Fibroblast of skin of left biceps (primary cell): ENCODE data around the gene DNAJC15.
"Not testable (repeated sequence)": the region's sequence is repeated elsewhere in the genome, so short reads cannot be mapped to it uniquely, and the experiment has no call there.

Experiments
- DNase-seq, 2 experiments: peaks; one replicate each; pipeline ENCODE4 v3.0.0-alpha.2; 2013; ENCODE audit warnings: low read depth in 2 of 2

DNAJC15 gene

DNA sequence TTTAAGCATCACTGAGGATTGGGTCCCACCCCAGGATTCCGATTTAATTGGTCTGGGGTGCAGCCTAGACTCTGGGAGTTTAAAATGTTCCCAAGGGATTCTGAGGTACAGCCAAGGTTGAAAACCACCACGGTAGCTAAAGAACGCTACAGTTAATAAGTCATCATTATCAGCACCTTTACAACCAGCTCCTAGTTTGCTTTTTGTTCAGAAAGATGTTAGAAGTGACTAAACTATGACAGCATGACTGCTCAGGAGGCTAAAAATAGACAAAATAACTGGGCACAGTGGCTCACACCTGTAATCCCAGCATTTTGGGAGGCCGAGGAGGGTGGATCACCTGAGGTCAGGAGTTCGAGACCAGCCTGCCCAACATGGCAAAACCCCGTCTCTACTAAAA, 19.7 kb upstream of the DNAJC15 start:
- DNase-seq: no peak

DNA sequence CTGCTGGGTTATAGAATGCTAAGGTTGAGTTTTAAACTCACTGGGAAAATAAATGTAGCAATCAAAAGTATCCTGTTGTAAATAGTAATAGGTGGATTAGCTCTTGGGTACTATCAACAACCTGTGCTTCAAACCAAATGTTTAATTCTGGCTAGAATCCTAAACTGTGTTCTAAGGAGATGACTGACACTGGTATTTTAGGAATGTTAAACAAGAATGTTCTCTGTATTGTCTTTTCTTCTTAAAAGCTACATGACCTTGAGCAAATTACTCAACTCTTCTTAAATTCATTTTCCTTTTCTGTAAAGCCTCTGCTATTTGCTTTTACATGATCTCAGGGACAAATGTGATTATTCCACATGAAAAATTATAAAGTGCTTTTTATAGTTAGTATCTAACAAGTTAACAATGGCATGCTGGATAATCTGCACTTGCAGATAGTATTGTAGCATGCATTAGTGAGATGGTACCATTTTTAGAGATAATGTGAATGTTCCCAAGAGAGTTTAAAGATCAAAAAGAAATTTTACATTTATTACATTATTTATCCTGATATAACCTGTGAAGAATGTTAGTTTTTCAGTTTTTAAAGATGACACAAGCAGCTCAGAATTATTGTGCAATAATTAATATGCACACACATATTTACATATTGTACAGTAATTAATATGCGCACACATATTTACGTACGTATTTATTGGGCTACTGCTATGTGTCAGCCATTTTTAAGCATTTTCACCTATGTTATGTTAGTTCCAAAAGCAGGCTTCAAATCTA, 17.7 kb upstream of the DNAJC15 start:
- no peak for DNase-seq

- DNase-seq: peak in 1 of 2 experiments; percentile 51
These were observed 16.3 kb upstream of the DNAJC15 start for GRCh38 chr13:43006893-43007631.

DNA sequence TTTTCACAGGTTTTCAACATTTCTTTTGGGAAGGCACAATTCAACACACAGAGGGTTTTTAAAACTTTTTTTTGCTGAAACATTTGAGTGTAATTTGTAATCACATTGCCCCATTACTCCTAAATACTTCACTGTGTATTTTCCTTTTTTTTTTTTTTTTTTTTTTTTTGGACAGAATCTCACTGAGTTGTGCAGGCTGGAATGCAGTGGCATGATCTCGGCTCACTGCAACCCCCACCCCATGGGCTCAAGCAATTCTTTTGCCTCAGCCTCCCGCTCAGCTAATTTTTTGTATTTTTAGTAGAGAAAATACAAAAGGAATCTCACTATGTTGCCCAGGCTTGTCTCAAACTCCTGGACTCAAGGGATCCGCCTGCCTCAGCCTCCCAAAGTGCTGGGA, 14.8 kb upstream of the DNAJC15 start:
- no peak for DNase-seq

DNA sequence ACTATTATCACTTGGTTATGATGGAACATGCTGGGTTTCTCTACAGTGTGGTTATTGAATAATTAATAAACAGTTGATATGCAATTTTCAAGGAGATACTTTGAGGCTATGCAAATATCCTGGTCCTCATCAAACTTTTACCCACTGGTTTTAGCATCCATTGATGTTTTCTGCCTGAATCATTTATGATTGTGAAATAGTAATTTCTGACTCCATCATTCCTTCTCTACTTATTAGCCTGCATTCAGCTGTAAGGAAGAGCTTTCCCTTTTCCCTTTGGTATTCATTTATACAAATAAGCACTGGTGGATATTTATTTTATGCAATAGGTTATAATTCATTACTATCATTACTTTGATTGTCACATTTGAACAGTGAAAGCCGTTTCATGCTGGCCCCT, 13.9 kb upstream of the DNAJC15 start:
- DNase-seq: no peak

- no peak for DNase-seq
These were observed 9.2 kb upstream of the DNAJC15 start for GRCh38 chr13:43014162-43014561.

- DNase-seq: no peak
These were observed 7.2 kb upstream of the DNAJC15 start for GRCh38 chr13:43016226-43016625.

DNA sequence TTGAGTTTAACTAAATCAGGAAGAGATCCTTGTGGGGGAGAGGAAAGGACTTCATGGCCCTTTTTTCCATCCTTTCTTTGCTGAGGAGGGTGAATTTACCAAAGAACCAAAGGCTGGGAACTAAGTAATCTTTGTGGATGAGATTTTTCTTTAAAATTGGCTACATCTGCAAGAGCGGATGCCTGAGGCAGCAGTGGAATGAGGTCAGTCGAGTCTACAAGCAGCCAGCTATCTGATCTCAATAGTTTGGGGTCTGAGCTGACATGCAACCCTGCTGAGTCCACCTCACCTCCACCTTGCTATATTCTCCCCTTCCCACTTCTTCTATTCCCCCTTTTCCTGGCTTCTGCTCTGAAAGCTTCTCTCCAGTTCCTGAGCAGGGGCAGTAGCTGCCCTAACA, 3.6 kb upstream of the DNAJC15 start:
- no peak for DNase-seq

GRCh38 chr13:43020794-43021193, 2.6 kb upstream of the DNAJC15 start:
- DNase-seq: no peak

GRCh38 chr13:43021926-43022670, 1.3 kb upstream of the DNAJC15 start:
- DNase-seq: peak; percentile 89 to 90

DNA sequence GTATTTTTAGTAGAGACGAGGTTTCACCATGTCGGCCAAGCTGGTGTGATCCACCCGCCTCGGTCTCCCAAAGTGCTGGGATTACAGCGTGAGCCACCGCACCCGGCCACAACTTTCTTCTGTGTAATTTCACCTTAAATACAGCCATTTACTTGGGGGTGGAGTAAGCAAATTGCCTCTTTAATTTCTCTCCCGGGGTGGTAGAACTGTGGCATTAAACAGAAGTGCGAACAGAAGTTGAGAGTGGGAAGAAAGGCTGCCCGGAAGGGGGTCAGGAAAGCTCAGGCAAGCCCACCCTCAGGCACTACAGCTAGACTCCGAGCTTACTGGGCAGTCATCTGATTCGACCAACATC, 475 bp upstream of the DNAJC15 start:
- no peak for DNase-seq

DNA sequence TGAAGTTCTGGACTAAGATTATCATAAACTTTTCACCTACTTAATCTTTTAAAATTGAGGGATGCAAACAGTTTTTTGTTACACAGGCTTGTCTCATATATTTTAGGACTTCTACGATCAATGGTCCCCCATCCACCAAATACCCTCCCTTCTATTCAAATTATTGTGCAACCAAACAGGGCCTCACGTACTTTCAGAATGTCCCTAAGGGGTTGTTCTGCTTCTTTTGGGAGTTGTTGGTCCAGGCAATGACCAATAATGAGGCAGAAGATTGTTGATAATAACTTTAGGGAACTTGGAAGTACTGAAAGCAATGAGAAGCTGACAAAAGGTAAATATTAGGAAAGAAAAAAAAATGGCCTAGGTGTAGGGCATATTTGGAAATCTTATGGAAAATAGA, 2.9 kb downstream of the DNAJC15 start:
- DNase-seq: no peak

DNA sequence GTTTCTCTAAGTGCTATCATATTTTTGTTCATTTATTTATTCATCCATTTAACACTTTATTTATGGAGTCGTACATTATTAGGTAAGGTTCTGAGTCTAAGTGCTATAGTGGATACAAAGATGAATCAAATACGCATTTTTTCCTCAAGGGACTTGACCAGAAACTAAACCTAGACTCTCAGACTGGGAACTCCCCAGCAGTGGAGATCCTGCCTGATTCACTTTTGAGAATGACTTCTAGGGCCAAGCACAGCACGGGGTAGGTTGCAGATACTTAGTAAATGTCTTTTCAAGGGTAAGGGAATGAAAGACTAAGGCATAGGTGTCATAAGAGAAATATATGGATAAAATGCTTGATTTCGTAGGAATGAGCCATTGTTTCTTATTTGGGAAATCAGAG, 7.2 kb downstream of the DNAJC15 start:
- DNase-seq: no peak

DNA sequence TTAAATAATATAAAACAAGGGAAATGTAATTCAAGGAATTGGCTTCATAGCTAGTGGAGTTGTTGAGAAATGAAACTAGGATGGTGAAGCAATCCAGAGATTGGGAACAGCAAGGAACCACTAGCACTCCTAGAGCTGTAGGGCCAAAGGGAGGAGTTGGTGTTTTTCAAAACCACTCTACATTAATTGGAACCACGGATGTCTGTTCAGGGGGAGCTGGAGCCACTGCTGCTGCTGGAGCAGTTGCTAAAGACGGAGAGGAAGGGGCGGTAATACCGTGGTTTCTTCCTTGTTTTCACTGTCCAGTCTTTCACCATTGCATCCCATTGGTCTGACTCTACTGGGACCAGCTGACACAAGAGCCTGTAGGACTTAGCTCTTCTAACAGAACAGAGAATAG, 8.5 kb downstream of the DNAJC15 start:
- DNase-seq: no peak

DNA sequence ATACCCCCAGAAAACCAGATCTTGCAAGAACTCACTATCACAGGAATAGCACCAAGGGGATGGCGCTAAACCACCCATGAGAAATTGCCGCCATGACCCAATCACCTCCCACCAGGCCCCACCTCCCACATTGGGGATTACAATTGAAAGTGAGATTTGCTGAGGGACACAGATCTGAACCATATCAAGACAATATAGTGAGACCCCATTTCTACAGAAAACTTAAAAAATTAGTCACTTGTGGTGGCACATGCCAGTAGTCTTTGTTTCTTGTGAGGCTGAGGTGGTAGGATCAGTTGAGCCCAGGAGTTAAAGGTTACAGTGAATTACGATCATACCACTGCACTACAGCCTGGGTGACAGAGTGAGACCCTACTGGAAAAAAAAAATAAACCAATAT, 9.7 kb downstream of the DNAJC15 start:
- DNase-seq: no peak

DNA sequence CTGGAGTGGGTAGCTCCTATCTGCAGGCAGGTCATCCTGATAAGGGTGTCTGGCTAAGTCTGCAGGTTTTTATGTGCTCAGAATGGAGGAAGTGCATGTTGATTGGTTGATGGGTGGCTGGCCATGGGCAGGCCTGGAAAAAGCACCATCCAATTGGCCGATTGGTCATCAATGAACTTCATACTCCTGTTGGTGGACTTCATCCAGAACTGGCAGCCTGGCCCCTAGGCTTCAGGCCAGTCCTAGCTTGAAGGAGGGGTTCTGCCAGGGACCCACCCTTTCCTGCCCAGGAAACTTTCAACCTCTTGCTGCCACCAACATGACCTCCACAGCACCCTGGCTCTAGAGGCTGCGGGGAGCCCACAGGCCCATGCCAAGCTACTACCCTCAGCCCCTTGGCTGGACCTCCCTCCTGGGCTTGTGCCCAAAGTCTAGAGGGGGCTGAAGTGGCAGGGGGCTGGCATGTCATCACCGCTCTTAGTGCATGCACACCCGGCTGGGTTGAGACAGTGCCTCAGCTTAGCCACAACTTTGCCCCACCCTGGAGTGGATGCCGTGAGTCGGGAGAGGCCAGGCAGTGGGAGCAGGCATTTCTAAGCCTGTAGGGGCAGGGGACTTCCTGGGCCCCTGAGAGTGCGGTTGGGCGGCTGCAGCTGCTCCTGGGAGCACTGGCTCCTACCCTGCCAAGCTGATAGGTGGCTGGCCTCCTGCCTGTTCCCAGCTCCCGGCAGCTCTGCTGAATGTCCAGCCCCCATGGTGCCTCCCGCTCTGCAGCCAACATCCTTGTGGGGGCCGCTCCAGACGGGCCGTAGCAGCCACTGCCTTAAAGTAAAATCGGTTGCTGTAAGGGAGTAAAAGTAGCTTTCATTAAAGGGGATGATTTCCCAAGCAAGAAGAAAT, 13.2 kb downstream of the DNAJC15 start:
- DNase-seq: no peak

DNA sequence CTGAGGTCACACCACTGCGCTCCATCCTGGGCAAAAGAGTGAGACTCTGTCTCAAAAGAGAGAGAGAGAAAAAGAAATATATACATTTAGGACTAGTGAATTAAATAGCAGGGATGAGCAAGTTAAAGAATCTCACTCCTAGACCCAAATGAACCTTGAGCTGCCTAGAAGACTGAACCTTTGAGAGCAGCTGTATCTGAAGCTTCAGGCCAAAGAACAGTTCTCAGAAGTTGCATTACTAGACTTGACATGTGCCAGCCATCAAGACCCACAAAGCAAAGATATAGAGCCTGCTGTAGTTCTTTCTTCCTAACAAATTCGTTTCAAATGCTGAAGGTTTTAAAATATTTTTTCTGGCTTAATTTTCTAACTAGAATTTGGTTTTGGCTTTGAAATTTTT, 16.6 kb downstream of the DNAJC15 start:
- no peak for DNase-seq

DNA sequence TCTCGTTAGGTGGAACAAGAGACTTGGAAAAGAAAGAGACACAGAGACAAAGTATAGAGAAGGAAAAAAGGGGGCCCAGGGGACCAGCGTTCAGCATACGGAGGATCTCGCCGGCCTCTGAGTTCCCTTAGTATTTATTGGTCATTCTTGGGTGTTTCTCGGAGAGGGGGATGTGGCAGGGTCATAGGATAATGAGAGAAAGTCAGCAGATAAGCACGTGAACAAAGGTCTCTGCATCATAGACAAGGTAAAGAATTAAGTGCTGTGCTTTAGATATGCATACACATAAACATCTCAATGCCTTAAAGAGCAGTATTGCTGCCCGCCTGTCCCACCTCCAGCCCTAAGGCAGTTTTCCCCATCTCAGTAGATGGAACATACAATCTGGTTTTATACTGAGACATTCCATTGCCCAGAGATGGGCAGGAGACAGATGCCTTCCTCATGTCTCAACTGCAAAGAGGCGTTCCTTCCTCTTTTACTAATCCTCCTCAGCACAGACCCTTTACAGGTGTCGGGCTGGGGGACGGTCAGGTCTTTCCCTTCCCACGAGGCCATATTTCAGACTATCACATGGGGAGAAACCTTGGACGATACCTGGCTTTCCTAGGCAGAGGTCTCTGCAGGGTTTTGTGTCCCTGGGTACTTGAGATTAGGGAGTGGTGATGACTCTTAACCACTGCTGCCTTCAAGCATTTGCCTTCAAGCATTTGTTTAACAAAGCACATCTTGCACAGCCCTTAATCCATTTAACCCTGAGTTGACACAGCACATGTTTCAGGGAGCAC, 17.4 kb downstream of the DNAJC15 start:
- not testable (repeated sequence) for DNase-seq

- DNase-seq: no peak
These were observed 18.1 kb downstream of the DNAJC15 start for GRCh38 chr13:43041369-43041921.

GRCh38 chr13:43042410-43042921, 19.1 kb downstream of the DNAJC15 start:
- DNase-seq: no peak
